ENCODE data around the gene ZNF710.

ZNF710 gene

GRCh38 chr15:90019611-90020010 is 18.5 kb downstream of the ZNF710 start:
- no peak for DNase-seq

DNA sequence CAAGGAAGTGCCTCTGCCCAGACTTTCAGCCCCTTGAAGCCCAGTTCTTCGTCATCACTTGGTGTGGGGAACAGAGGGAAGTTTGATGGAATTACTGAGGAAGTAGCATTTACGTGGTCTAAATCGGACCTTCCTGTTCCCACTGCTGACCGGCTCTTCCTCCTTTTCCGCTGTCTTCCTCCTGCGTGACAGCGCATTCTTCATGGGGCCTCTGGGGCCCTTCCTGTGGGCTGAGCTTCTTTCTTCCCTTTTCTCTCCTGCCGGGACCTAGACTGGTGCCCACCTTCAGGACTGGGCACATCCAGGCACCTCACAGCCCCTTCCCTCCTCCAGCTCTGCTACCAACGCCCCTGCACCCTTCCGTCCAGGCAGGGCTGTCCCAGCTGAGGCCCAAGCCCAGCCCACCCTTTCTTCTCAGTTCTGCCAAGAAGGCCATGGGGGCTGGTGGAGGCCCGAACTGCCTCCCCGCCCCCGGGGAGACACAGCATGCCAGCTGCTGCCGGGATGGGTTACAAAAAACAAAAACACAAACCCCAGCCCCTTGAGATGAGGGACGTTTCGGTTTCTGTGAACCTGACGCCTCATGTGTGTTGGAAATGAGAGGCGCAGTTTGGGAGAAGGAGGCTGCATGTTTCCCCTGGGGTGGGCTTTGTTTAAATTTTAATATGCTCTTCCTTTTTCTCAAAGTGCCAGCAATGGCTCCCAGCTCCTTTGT is 19.1 kb downstream of the ZNF710 start:
- DNase-seq, result no peak

- no peak for DNase-seq
These were observed 19.9 kb downstream of the ZNF710 start for GRCh38 chr15:90020936-90021507.

DNA sequence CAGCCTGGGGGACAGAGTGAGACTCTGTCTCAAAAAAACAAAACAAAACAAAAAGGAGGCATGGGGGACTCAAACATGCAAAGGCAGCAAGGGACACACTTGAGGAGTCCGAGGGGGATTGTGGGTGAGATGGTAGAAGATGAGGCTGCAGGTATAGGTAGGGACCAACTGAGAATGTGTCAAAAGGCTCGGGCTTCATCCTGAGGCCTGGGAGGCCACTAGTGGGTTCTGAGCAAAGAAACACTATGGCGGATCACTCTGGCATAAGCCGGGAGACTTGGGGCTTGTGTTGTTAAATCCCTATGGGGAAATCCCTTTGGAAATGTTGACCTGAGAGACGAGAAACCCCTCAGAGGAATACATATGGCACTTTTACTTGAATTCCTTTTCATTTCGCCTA is 21.2 kb downstream of the ZNF710 start:
- DNase-seq, result no peak

- no peak for DNase-seq
These were observed 22.0 kb downstream of the ZNF710 start for GRCh38 chr15:90022905-90023700.

- no peak for DNase-seq
These were observed 23.3 kb downstream of the ZNF710 start for GRCh38 chr15:90024406-90024805.

DNA sequence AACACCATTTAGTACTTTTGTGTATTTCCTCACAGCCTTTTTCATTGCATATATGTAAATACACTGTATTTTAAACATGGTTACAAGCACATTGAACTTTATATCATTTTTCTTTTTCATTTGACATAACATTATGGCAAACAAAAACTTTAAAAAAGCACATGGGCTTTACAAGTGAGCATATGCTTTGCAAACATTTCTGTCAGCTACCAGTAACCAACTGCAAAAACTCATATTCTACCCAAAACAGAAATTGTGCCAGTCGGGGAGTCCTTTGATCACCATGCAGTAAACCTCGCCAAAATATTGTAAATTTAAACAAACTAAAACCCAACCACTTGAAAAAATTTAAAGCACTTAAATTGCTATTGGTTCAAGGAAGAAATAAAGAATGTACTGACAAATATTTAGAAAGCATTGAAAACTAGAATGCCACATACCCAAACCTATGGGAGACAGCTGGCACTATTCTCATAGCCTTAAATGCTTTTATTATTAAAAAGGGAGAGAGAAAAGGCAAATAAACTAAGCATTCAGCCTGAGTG is 24.4 kb downstream of the ZNF710 start:
- no peak for DNase-seq

GRCh38 chr15:90028376-90028944 is 27.3 kb downstream of the ZNF710 start:
- no peak for DNase-seq

DNA sequence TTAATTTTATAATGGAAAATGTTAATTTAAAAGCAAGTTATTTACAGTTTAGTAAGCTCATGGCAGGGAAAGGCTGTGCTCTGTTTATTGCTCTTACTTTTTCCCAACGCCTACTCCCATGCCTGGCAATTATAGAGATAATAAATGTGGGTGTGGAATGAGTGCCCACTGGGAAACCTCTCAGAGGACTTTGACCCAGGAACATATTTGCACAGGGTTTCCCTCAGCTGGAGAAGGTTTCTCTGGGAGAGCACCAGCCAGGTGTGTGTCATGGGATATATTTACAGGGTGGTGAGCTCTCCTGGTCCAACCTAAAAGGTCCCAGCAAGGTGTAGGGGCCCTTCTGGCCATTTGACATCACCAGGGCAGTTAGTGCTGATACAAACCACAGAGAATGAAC is 27.9 kb downstream of the ZNF710 start:
- no peak for DNase-seq

GRCh38 chr15:90030376-90030775 is 29.3 kb downstream of the ZNF710 start:
- no peak for DNase-seq

DNA sequence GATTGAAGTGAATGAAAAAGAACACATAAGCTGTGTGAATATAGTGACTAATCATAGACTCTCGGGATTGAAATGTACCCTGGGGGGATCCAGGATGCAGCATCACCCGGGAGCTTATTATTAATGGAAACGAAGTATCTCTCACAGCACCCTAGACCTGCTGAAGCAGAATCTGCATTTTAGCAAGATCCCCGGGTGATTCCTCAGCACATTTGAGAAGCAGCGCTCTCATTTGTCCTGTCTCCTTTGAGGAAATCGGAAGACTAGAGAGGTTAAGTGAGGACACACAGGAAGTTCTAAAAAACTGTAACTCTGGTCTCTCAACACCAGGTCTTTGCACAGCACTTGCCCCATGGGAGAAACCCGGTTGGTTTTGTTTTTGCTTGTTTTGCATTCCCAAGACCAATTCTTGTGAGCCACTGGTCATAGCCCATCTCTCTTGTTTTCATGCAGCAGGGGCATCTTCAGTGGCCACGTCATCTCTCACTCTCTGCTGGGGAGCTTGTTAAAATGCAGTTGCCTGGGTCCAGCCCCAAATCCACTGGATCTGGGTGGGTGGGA is 30.2 kb downstream of the ZNF710 start:
- no peak for DNase-seq

DNA sequence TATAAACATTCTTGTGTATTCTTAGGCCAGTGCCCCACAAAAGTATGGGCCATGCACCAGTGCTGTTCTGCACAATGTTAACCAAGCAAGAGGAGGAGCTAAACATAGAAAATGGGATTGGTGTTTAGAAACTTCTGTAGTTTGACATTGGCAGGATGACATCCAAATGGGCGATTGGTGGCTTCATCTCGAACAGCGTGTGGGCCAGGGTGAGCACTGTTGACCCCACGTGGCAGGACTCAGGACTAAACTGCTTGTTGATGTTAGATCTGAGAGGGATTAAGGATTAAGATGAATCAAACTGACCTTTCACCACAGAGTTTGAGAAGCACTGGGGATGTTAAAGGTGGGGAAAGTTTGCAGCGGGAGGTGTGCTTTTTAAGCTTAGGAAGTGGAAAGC is 31.9 kb downstream of the ZNF710 start:
- no peak for DNase-seq

GRCh38 chr15:90033448-90033847 is 32.3 kb downstream of the ZNF710 start:
- DNase-seq, result no peak

- no peak for DNase-seq
These were observed 34.1 kb downstream of the ZNF710 start for GRCh38 chr15:90035095-90035839.

DNA sequence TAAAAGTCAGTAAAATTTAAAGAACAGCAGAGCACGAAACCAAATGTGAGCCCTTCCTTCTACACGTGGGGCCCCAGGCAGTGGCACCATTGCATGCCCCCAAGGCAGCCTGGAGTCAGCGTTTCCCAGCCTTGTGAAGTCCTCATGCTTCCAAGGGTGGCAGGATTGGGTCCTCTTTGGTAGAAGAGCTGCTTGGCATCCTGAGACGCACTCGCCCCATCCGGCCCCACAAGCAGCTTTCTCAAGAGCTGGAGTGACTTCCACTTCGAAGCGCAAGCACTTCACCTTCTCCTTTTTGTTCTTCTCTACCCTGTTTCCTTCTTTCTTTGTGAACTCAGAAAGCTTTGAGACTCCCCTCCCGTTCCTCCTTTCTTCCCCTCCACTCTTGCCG is 34.7 kb downstream of the ZNF710 start:
- DNase-seq, result no peak

GRCh38 chr15:90036343-90036742 is 35.2 kb downstream of the ZNF710 start:
- DNase-seq, result no peak

GRCh38 chr15:90036806-90037510 is 35.8 kb downstream of the ZNF710 start:
- no peak for DNase-seq

- DNase-seq, result no peak
These were observed 36.4 kb downstream of the ZNF710 start for GRCh38 chr15:90037511-90037860.

DNA sequence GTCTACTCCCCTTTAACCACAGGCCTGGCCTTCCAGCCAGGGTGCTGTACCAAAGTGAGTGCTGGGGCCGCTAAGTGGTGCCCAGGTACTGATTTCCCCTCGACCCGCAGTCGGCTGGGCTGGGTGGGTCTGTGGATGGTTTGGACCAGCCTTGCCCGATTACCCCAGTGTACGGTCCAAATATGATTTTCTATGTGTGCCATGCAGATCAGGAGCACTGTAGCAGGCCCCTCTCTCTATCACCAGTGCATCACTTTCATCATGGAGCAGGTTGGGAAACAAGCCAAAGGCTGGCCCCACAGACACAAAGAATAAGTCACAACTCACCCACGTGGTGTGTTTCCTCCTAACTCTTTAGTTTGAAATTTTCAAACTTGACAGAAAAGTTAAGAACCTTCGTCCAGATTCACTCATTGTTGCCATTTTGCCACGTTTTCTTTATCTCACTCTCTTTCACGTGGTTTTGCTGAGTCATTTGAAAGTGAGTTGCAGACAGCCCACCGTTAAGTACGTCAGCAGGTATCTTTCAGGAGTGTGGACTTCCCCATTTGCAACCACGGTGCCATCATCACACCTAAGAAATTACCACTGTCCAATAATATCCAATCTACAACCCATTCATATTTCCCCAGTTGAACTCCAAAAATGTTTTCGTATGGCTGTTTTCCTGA is 37.0 kb downstream of the ZNF710 start:
- DNase-seq, result peak; percentile 30 to 43

- DNase-seq, result no peak
These were observed 37.5 kb downstream of the ZNF710 start for GRCh38 chr15:90038632-90039095.

DNA sequence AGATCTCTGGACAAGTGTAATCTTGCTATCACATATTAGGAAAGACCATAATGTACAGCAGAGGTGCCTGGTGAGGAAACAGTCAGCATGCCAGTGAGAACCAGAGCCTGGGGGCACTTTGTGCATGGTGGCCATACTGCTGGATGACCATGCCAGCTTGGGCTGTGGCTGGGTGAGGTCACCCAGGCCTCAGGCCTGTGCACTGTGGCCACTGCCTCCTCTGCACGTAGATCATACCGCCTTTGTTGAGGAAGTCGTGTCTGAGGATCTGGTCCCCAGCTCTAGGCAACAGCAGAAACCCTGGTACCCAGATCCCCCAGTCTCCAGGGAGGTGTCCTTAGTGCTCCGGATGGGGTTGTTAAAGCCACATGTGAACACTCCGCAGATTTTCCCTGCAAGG is 38.9 kb downstream of the ZNF710 start:
- DNase-seq, result no peak
